Upper lobe of right lung (tissue), 1 donor: ENCODE measurements around the gene MSH4. TPM values are rescaled to one million over a fixed set of nuclear protein-coding genes. Genes with fewer than 3 reads are reported as not detected.
"Not testable (repeated sequence)": the region's sequence is repeated elsewhere in the genome, so short reads cannot be mapped to it uniquely, and the experiment has no call there.

Experiments
- ATAC-seq: fragments of 200-7000 bp; cut with Tn5 transposase; one replicate; pipeline ENCODE4 v1.9.1; 2020; ENCODE audit warnings: mild to moderate bottlenecking, moderate library complexity
- DNase-seq: peaks from one replicate; pipeline ENCODE4 v3.0.0-alpha.2; 2020
- H3K27ac ChIP-seq: fragments of 200-600 bp; one replicate; pipeline ENCODE4 v1.8.0; 2022
- H3K27me3 ChIP-seq: fragments of 200-600 bp; one replicate; pipeline ENCODE4 v1.8.0; 2022; ENCODE audit warnings: mild to moderate bottlenecking
- H3K36me3 ChIP-seq: fragments of 200-600 bp; one replicate; pipeline ENCODE4 v1.8.0; 2022
- H3K4me1 ChIP-seq: fragments of 200-600 bp; one replicate; pipeline ENCODE4 v1.8.0; 2022
- H3K4me3 ChIP-seq: fragments of 200-600 bp; one replicate; pipeline ENCODE4 v1.8.0; 2022; ENCODE audit warnings: mild to moderate bottlenecking
- H3K9me3 ChIP-seq: fragments of 200-600 bp; one replicate; pipeline ENCODE4 v1.8.0; 2022
- CTCF ChIP-seq: fragments of 200-600 bp; IDR thresholded peaks from one replicate; pipeline ENCODE4 v1.8.0; 2022; ENCODE audit warnings: antibody characterized with exemption
- intact Hi-C: fragments of 100-400 bp; cut with DNase I; formaldehyde crosslinking; loops from one replicate; pipeline ENCODE4 v1.11.0; 2022
- long read RNA-seq: library from polyadenylated mRNA; unstranded; transcript quantifications from one replicate; pipeline ENCODE4 v2.0.0, GENCODE V29; 2021
- total RNA-seq: library from RNA; stranded (reverse); fragmentation: NEBNext Ultra II Directional; extraction: Animal tissue kit (Norgen Biotek cat#: 25700); gene quantifications from one replicate; pipeline ENCODE4 v1.2.1, GENCODE V29; 2021
- donor health status: DM: no; HTN: yes; CAD: no; lungs with severe emphysema.

MSH4 gene
- 0.96 TPM for total RNA-seq
- long read RNA-seq: 0 reads

GRCh38 chr1:75796376-75797272, at the start of gene MSH4:
MSH4 (plus strand) TSS chr1:75796882; CDS start chr1:75796986, 104 bp downstream.
- Histone ChIP-seq H3K9me3 (no peaks in the 10 kb centered on the region), H3K4me3 (no peak within 1 kb of the TSS), H3K36me3 (peaks cover 59% of the 10 kb centered on the region), H3K4me1 (no peaks in the 10 kb centered on the region), H3K27me3 (no peaks in the 10 kb centered on the region), H3K27ac (no peak within 1 kb of the TSS)
- intact Hi-C loops: no loop called here
- no peak for TF ChIP-seq CTCF
- DNase-seq (no peak), ATAC-seq (peak; percentile 56)

GRCh38 chr1:75757210-75757609, 39.5 kb upstream of the MSH4 start:
- peaks cover 40% of the 10 kb centered on the region for H3K36me3 ChIP-seq
- H3K4me1 ChIP-seq, intact Hi-C loops, H3K27me3 ChIP-seq, H3K4me3 ChIP-seq, ATAC-seq, H3K27ac ChIP-seq, H3K9me3 ChIP-seq, DNase-seq: not testable (repeated sequence)

- DNase-seq, H3K4me1 ChIP-seq, H3K9me3 ChIP-seq, H3K27me3 ChIP-seq, H3K4me3 ChIP-seq, intact Hi-C loops, ATAC-seq, H3K27ac ChIP-seq: not testable (repeated sequence)
- H3K36me3 ChIP-seq: peaks cover 29% of the 10 kb centered on the region
Observed at GRCh38 chr1:75758543-75758942, 38.1 kb upstream of the MSH4 start.

- H3K27ac ChIP-seq: no peak overlapping the region
- H3K4me1 ChIP-seq: no peaks in the 10 kb centered on the region
- intact Hi-C loops: no loop called here
- H3K9me3 ChIP-seq: no peaks in the 10 kb centered on the region
- no peaks in the 10 kb centered on the region for H3K27me3 ChIP-seq
- H3K36me3 ChIP-seq: peaks cover 15% of the 10 kb centered on the region
- no peak for TF ChIP-seq CTCF
- no peak overlapping the region for H3K4me3 ChIP-seq
- ATAC-seq: no peak
- DNase-seq: no peak
Observed at GRCh38 chr1:75764057-75764655, 32.5 kb upstream of the MSH4 start.

GRCh38 chr1:75765697-75766355, 30.9 kb upstream of the MSH4 start:
- ATAC-seq (no peak), DNase-seq (no peak)
- intact Hi-C loops: no loop called here
- no peaks in the 10 kb centered on the region for H3K4me1 ChIP-seq
- no peaks in the 10 kb centered on the region for H3K9me3 ChIP-seq
- peaks cover 13% of the 10 kb centered on the region for H3K36me3 ChIP-seq
- no peak overlapping the region for H3K27ac ChIP-seq
- no peak overlapping the region for H3K4me3 ChIP-seq
- no peaks in the 10 kb centered on the region for H3K27me3 ChIP-seq
- TF ChIP-seq CTCF: no peak

GRCh38 chr1:75768016-75768415, 28.7 kb upstream of the MSH4 start:
- intact Hi-C loops: no loop called here
- Histone ChIP-seq H3K27ac (no peak overlapping the region), H3K27me3 (no peaks in the 10 kb centered on the region), H3K4me1 (no peaks in the 10 kb centered on the region), H3K4me3 (no peak overlapping the region), H3K9me3 (no peaks in the 10 kb centered on the region), H3K36me3 (peaks cover 3% of the 10 kb centered on the region)
- DNase-seq (no peak), ATAC-seq (no peak)
- no peak for TF ChIP-seq CTCF
